Testis (tissue), 2 donors: ENCODE results near the gene SLC22A23.

Experiments
- POLR2A ChIP-seq: fragments of 450-650 bp; IDR thresholded peaks from one replicate; pipeline ENCODE4 v1.6.1; 2017; ENCODE audit warnings: antibody characterized with exemption, mild to moderate bottlenecking, moderate library complexity
- TF ChIP-seq, protein P1 (sequence below), 3 experiments: fragments of 450-650 bp in 2 of 3; fragments of 200-600 bp in 1 of 3; sonication (generic) in 1 of 3; IDR thresholded peaks; one replicate each; pipeline ENCODE4 v1.5.1; 2016 to 2019; ENCODE audit warnings: antibody characterized with exemption in 3 of 3, mild to moderate bottlenecking in 2 of 3, moderate library complexity in 1 of 3

DNA sequence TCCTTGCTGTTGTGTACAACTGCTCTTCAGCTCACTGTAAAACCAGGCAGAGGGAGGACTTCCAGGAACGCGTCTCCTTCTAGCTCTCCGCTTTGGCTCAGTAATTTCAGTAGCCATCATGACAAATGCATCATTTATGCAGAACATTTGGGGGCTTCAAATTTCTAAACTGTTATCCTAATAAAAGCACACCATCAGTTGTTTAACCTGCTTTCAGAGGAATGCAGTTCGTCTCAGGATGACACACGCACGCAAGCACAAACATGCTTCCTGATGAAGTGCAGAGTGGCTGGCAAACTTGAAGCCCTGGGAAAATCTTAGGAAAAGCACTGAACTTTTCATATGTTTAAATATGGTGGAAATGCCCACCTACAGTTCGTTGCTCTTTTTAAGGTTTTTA is 24.4 kb downstream of the SLC22A23 start:
- TF ChIP-seq, protein P1, sequence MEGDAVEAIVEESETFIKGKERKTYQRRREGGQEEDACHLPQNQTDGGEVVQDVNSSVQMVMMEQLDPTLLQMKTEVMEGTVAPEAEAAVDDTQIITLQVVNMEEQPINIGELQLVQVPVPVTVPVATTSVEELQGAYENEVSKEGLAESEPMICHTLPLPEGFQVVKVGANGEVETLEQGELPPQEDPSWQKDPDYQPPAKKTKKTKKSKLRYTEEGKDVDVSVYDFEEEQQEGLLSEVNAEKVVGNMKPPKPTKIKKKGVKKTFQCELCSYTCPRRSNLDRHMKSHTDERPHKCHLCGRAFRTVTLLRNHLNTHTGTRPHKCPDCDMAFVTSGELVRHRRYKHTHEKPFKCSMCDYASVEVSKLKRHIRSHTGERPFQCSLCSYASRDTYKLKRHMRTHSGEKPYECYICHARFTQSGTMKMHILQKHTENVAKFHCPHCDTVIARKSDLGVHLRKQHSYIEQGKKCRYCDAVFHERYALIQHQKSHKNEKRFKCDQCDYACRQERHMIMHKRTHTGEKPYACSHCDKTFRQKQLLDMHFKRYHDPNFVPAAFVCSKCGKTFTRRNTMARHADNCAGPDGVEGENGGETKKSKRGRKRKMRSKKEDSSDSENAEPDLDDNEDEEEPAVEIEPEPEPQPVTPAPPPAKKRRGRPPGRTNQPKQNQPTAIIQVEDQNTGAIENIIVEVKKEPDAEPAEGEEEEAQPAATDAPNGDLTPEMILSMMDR (IDR thresholded peaks at IDR 0.05) = no peak
- no peak for TF ChIP-seq POLR2A
